Activated CD4-positive, alpha-beta T cell treated with anti-CD3 and anti-CD28 coated beads, Interleukin-2, amount 10 ng/mL, durations not matched to agents 7 days and 5 days (primary cell): ENCODE measurements around the gene SNED1. TPM values are rescaled to one million over a fixed set of nuclear protein-coding genes. Genes with fewer than 3 reads are reported as not detected.

Experiments used
- CTCF ChIA-PET: fragments of 350-600 bp; sonication (Branson Sonifier 250); formaldehyde crosslinking; loops from one replicate; lab custom pipeline; 2021; ENCODE audit warnings: antibody characterized with exemption; lab: Charles Lee
- POLR2A ChIA-PET: fragments of 350-600 bp; sonication (Branson Sonifier 250); formaldehyde crosslinking; loops from one replicate; lab custom pipeline; 2021; ENCODE audit warnings: antibody characterized with exemption; lab: Charles Lee
- DNase-seq: peaks from one replicate; pipeline ENCODE4 v3.0.0-alpha.2; 2020
- H3K27ac Mint-ChIP-seq: one replicate; pipeline ENCODE4 v1.8.0; 2021; ENCODE audit warnings: mild to moderate bottlenecking, moderate library complexity, mixed read lengths
- H3K27me3 Mint-ChIP-seq: one replicate; pipeline ENCODE4 v1.8.0; 2021; ENCODE audit warnings: mixed read lengths
- H3K36me3 Mint-ChIP-seq: one replicate; pipeline ENCODE4 v1.8.0; 2021; ENCODE audit warnings: low read depth, mixed read lengths
- H3K4me1 Mint-ChIP-seq: one replicate; pipeline ENCODE4 v1.8.0; 2021; ENCODE audit warnings: mixed read lengths
- H3K4me3 Mint-ChIP-seq: one replicate; pipeline ENCODE4 v1.8.0; 2021; ENCODE audit warnings: mild to moderate bottlenecking, moderate library complexity, mixed read lengths
- H3K9me3 Mint-ChIP-seq: one replicate; pipeline ENCODE4 v1.8.0; 2021; ENCODE audit warnings: mixed read lengths
- total RNA-seq, 2 experiments: library from RNA; stranded (reverse); gene quantifications; one replicate each; pipeline ENCODE4 v1.2.3, GENCODE V29; 2021

The SNED1 gene
- total RNA-seq, 2 experiments from 2014 or later = 6.1 to 8.6 TPM

DNA sequence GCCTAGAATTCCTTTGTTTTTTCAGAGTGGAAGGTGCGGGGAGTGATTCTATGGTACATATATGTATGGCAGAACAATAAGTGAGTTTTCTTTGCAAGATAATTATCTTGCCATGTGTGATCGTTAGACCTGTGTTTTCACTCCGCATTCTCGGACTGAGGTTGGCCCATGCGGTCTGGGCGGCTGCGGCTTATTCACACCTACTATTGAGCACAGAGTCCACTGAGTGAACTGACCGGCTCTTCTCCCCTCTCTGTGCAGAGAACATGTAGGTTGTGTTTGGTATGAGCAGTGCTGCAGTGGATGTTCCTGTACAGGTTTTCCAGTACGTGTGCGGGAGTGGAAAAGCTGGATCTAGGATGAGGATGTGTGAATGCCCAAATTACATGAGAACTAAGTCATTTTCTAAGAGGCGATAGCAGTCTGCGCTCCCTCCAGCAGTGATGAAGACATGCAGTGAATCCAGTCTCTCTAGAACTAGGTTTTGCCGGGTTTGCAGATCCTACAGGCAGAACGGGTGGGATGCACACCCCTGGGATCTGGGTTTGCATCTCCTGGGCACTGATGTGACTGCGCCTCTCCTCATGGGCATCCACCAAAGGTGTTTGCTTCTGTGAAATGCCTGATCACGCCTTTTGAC, 76.6 kb downstream of the SNED1 start:
- ChIA-PET CTCF (no interaction called here), POLR2A (no interaction called here)
- Mint-ChIP-seq H3K36me3 (peaks cover 2% of the 10 kb centered on the region), H3K4me3 (no peak overlapping the region), H3K27me3 (no peaks in the 10 kb centered on the region), H3K4me1 (peaks cover 2% of the 10 kb centered on the region), H3K27ac (no peak overlapping the region), H3K9me3 (no peaks in the 10 kb centered on the region)
- no peak for DNase-seq

DNA sequence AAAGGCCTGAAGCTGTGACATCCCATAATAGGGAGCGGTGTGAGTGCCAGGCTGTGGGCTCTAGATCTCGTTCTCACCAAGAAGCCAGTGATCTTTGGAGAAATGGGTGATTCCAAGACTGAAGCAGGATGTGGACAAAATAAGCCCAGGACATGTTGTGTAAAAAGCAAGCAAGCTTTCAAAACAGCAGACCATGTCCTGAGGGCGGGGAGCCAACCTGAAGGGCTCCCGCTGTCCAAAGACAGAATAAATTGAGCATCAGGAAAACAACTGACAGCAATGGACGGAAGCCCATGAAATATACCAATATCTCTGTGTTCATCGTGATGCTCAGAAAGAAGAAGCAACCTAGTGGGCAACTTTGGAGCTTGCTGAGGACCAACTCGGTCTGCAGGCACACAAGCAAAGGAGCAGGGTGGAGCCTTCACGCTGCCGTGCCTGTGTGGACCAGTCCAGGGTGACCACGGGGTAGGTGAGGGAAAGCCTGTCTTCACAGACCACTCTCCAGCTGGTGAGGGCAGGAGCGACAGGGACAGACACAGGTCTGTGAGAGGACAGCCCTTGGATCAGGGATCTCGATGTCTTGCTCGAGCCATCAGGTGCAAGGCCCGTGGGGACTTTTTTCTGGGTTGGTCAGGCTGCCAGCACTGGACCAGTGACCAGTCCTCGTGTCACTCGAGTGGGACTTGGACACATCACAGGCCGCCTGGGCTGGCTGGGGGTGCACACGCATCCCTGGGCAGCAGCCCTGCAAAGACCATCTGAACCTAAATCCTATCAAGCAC, 82.2 kb downstream of the SNED1 start:
- H3K9me3 Mint-ChIP-seq = no peaks in the 10 kb centered on the region
- DNase-seq = no peak
- ChIA-PET POLR2A (no interaction called here), CTCF (no interaction called here)
- peaks cover 5% of the 10 kb centered on the region for H3K36me3 Mint-ChIP-seq
- no peaks in the 10 kb centered on the region for H3K27me3 Mint-ChIP-seq
- peaks cover 2% of the 10 kb centered on the region for H3K4me1 Mint-ChIP-seq
- H3K4me3 Mint-ChIP-seq = no peak overlapping the region
- H3K27ac Mint-ChIP-seq = no peak overlapping the region

DNA sequence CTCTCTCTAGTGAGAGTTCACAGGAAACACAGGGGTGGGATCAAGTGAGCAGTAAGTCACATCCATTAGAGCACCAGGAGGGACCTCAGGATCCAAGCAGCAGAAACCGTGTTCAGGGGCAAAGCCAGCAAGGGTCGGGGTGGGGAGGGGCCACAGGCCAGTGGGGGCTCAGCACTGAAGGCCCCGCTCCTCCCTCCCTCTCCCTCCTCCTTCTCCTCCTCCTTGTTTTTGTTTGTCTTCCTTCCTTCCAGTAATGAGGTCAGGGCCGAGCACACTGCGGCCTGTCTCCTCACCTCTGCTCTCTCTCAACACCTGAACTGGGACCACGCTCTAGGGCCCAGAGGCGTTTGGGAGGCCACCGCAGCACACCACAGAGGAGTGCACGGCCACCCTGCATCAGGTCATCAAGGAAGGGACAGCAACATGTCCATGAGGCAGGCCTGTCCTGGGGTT, 82.8 kb downstream of the SNED1 start:
- no peak for DNase-seq
- Mint-ChIP-seq H3K36me3 (peaks cover 7% of the 10 kb centered on the region), H3K27ac (no peak overlapping the region), H3K4me3 (no peak overlapping the region), H3K4me1 (peaks cover 2% of the 10 kb centered on the region), H3K27me3 (no peaks in the 10 kb centered on the region), H3K9me3 (no peaks in the 10 kb centered on the region)
- CTCF ChIA-PET = no interaction called here
- POLR2A ChIA-PET = no interaction called here

DNA sequence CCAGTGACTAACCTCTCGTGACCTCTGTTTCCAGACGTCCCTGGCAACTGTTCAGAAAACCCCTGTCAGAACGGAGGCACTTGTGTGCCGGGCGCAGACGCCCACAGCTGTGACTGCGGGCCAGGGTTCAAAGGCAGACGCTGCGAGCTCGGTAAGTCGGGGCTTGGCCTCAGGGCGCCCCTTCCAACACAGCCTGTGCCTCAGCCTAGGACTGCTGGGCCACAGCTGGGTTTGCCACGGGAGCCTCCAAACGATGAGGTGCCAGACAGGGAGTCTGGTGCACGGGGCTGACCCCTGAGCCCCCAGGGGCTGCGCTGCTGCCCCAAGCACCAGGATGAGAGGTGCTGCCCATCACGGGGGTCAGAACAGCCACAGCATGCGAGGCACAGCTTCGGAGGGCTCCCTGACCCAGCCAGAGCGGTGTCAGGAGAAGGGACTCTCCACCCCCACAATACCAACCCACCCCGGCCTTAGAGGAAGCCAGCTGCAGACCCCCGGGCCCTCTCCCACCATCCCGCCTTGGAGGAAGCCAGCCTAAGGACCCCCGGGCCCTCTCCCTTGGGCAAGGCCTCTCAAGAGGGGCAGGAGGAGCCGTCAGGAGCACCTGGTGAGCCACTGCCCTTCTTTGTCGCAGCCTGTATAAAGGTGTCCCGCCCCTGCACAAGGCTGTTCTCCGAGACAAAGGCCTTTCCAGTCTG, 83.4 kb downstream of the SNED1 start:
- Mint-ChIP-seq H3K9me3 (no peaks in the 10 kb centered on the region), H3K27ac (no peak overlapping the region), H3K36me3 (peaks cover 12% of the 10 kb centered on the region), H3K4me1 (peaks cover 2% of the 10 kb centered on the region), H3K27me3 (no peaks in the 10 kb centered on the region), H3K4me3 (no peak overlapping the region)
- POLR2A ChIA-PET = no interaction called here
- CTCF ChIA-PET = no interaction called here
- no peak for DNase-seq

DNA sequence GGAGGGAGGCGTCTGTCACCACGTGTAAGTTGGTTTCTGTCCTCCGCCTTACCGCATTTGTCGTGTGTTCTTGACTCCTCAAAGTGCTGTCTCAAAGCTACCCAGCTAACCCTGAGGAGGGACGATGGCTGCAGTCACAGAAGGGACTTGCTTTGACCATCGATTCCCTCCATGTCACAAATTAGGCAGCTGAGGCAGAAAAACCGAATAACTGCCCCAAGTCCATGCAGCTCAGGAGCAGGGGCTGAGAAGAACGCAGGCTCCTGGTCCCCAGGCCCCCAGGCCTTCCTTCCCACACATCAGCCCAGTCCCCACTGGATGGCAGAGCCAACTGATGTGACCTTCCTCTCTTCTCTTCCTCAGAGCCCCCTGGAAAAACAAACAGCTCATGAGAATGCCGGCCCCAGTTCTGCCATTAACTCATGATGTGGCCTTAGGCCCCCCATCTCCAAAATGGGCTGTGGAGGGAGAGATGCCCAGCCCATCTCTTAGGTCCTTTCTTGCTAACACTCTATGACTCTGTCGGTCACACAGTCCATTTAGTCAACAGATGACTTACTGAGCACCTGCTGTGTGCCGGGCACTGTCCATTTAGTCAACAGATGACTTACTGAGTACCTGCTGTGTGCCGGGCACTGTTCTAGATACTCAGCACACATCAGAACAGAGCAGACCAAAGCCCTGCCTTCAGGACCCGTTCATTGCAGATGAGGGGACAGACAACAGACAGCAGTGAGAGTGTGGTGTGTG, 84.1 kb downstream of the SNED1 start:
- no peak for DNase-seq
- Mint-ChIP-seq H3K27ac (no peak overlapping the region), H3K9me3 (no peaks in the 10 kb centered on the region), H3K36me3 (peaks cover 17% of the 10 kb centered on the region), H3K4me1 (peaks cover 2% of the 10 kb centered on the region), H3K4me3 (no peak overlapping the region), H3K27me3 (no peaks in the 10 kb centered on the region)
- ChIA-PET CTCF (no interaction called here), POLR2A (no interaction called here)

DNA sequence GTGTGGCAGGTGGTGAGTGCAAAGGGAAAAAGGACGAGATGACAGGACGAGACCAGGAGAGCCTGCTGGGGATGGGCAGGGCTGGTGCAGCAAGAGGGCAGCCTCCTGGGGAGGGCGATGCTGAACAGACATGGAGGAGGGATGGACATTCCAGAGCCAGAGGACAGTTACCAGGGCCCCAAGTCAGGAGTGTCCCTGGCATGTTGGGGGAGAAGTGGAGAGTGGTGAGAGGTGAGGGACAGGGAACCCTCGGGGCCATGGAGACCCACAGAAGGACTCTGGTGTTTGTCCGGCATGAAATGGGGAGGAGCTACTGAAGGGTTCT, 84.6 kb downstream of the SNED1 start:
- ChIA-PET POLR2A (no interaction called here), CTCF (no interaction called here)
- no peak for DNase-seq
- H3K4me1 Mint-ChIP-seq = peaks cover 2% of the 10 kb centered on the region
- no peak overlapping the region for H3K27ac Mint-ChIP-seq
- H3K9me3 Mint-ChIP-seq = no peaks in the 10 kb centered on the region
- peaks cover 23% of the 10 kb centered on the region for H3K36me3 Mint-ChIP-seq
- H3K27me3 Mint-ChIP-seq = no peaks in the 10 kb centered on the region
- H3K4me3 Mint-ChIP-seq = no peak overlapping the region

DNA sequence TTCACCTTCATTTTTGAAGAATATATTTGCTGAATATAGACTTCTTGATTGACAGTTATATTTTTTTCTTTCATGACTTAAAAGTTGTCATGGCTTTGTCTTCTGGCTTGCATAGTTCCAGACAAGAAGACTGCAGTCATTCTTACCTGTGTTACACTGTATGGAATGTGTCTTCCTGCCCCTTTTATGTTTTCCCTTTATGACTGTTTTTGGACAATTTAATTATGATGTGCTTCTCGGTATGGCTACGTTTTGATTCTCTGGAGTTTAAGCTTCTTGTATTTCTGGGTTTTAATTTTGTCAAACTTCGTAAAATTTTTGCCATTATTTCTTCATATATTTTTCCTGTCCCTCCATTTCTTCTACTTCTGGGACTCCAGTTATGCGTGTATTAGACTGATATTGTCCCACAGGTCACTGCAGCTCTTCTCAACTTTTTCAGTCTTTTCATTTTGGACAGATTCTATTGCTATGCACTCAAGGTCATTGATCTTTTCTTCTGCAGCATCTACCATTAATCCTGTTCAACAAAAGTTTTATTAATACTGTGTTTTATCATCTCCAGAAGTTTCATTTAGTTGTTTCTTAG, 86.5 kb downstream of the SNED1 start:
- DNase-seq = no peak
- Mint-ChIP-seq H3K27me3 (no peaks in the 10 kb centered on the region), H3K4me1 (peaks cover 6% of the 10 kb centered on the region), H3K9me3 (no peaks in the 10 kb centered on the region), H3K27ac (no peak overlapping the region), H3K36me3 (peaks cover 33% of the 10 kb centered on the region), H3K4me3 (no peak overlapping the region)
- CTCF ChIA-PET = no interaction called here
- POLR2A ChIA-PET = no interaction called here

DNA sequence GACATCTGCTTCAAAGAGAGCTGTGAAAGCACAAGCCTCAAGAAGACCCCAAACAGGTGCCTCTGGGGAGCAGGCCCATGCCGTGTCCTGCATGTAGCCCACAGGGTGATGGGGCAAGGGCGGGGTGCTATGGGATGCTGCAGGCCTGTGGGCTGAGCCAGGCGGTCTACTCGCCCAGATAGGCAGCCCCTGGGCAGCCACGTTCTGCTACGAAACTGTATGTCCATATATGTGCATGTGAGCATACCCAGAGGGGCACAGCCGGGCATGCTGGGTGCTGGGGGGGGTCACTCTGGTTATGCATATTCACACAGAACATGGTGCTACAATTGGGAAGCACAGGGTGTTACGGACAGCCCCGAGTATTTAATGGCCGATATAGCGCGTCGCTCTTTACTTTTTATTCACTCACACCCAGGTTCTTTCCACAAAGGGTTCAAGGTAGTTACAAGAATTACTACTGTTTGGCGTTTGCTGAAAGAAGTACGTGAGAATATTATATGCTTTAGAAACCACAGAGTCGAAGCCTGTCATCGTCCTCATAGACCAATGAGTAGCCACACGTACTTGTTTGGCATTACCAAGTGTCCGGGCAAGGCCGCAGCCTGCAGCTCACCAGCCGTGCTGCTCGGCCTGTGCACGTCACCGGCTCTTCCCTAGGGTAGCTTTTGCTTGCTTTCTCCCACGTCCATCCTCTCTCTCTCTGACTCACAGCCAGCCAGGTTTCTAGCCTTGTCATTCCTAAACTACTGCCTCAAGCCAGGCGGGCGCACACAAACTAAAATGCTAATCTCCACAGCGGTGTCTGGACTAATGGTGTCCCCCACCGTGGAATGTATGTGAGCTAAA, 89.2 kb downstream of the SNED1 start:
- H3K9me3 Mint-ChIP-seq = no peaks in the 10 kb centered on the region
- no peak for DNase-seq
- H3K27me3 Mint-ChIP-seq = no peaks in the 10 kb centered on the region
- no peak overlapping the region for H3K4me3 Mint-ChIP-seq
- ChIA-PET POLR2A (no interaction called here), CTCF (no interaction called here)
- peaks cover 8% of the 10 kb centered on the region for H3K4me1 Mint-ChIP-seq
- no peak overlapping the region for H3K27ac Mint-ChIP-seq
- H3K36me3 Mint-ChIP-seq = peaks cover 37% of the 10 kb centered on the region

DNA sequence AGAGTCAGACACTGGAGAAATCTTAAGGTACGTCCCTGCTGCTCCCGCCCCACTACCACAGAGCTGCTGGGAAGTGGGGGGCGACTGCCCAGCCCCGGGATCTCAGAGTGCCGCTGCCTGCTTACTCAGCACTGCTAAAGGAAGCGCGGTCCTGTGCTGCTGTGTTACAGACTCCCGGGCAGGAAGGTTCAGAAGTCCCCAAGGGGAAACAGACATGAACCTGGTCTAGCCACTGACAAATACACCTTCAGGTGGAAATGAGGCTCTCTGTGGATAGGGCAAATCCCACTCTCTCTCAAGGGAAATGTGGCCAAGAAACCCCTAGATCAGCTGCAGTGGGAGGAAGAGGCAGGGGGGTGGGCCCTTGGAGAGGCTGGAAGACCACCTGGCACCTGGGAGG, 90.0 kb downstream of the SNED1 start:
- no peak overlapping the region for H3K4me3 Mint-ChIP-seq
- no peak for DNase-seq
- ChIA-PET POLR2A (no interaction called here), CTCF (no interaction called here)
- peaks cover 8% of the 10 kb centered on the region for H3K4me1 Mint-ChIP-seq
- no peak overlapping the region for H3K27ac Mint-ChIP-seq
- H3K36me3 Mint-ChIP-seq = peaks cover 38% of the 10 kb centered on the region
- no peaks in the 10 kb centered on the region for H3K9me3 Mint-ChIP-seq
- no peaks in the 10 kb centered on the region for H3K27me3 Mint-ChIP-seq

DNA sequence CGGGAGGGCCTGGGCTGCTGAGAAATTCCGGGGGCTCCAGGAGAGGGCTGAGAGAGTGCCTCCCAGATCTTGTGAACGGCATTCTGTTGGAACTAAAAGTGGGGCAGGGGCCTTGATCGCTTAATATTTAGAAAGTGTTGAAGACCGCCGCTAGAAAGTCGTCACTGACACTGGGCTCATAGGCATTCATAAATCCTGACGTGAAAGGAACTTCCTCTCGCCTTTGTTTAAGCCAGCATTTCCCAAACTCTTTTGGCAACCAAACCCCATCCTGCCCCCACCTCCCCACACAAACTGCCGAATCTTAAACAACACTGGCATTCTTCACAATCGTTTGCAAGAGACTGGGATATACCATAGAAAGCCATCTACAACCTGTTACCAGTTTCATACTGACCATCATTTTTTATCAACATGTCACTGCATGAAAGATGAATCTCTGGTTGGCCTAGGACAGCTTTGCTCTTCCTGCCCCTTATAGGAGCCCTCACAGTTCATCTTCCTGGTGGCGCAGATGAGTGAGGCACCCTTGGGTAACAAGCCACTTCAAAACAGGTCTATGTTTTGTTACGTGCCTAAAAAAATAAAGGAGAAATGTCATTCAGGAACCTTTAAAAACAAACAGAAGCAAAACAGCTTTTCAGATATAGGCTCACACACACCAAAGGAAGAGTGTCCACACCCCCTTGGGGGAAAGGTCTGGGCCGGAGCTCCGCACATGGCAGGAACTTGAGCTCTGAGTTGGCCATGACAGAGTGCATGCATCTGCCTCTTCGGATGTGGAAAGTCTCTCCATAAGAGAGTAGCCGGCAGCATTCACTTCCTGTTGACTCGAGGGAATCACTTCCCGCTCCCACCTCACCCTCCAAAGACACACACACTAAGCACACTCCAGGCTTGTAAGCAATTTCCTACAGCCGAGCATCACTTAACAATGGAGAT, 90.6 kb downstream of the SNED1 start:
- ChIA-PET POLR2A (no interaction called here), CTCF (no interaction called here)
- Mint-ChIP-seq H3K36me3 (peaks cover 43% of the 10 kb centered on the region), H3K9me3 (no peaks in the 10 kb centered on the region), H3K27ac (no peak overlapping the region), H3K4me3 (no peak overlapping the region), H3K4me1 (peaks cover 8% of the 10 kb centered on the region), H3K27me3 (no peaks in the 10 kb centered on the region)
- DNase-seq = no peak

DNA sequence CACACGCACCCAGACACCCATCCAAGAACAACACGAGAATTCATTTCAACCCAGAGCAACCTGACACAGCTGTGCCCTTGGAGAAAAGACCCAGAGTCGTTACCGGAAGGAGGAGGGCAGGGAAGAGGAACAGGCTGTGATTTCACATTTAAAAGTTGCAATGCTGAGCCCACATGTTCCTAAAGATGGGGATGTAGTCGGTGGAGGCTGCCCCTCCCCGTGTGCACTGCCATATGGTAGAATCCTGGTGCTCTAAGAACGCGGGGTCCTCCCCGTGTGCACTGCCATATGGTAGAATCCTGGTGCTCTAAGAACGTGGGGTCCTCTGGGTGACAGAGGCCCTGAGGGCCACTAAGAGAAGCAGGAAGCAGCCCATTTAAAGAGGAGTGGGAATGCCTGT, 92.8 kb downstream of the SNED1 start:
- peaks cover 25% of the 10 kb centered on the region for H3K4me1 Mint-ChIP-seq
- peaks cover 53% of the 10 kb centered on the region for H3K36me3 Mint-ChIP-seq
- CTCF ChIA-PET = no interaction called here
- no peaks in the 10 kb centered on the region for H3K9me3 Mint-ChIP-seq
- no peaks in the 10 kb centered on the region for H3K27me3 Mint-ChIP-seq
- H3K4me3 Mint-ChIP-seq = no peak overlapping the region
- peak overlapping the region; percentile 76 for H3K27ac Mint-ChIP-seq
- DNase-seq = no peak
- POLR2A ChIA-PET = no interaction called here
